CD4-positive, alpha-beta T cell treated with Interleukin-4 for 1 hour (primary cell): ENCODE data around the gene ADARB2.

Experiments
- DNase-seq, 2 donors: peaks; one replicate each; pipeline ENCODE4 v3.0.0-alpha.2; 2020 to 2022

ADARB2 gene

GRCh38 chr10:1376384-1376945 is 360.9 kb downstream of the ADARB2 start:
- DNase-seq, result no peak

GRCh38 chr10:1375346-1376170 is 361.8 kb downstream of the ADARB2 start:
- DNase-seq, result no peak

GRCh38 chr10:1374511-1375345 is 362.6 kb downstream of the ADARB2 start:
- no peak for DNase-seq

GRCh38 chr10:1373287-1373686 is 364.0 kb downstream of the ADARB2 start:
- DNase-seq, result no peak

GRCh38 chr10:1372212-1372611 is 365.1 kb downstream of the ADARB2 start:
- DNase-seq, result no peak

- DNase-seq, result no peak
These were observed 367.0 kb downstream of the ADARB2 start for GRCh38 chr10:1370298-1370697.

GRCh38 chr10:1369665-1370064 is 367.7 kb downstream of the ADARB2 start:
- DNase-seq, result no peak

GRCh38 chr10:1369197-1369596 is 368.1 kb downstream of the ADARB2 start:
- DNase-seq, result no peak

GRCh38 chr10:1368842-1369171 is 368.5 kb downstream of the ADARB2 start:
- DNase-seq, result peak in 1 of 2 donors; percentile 13

- DNase-seq, result no peak
These were observed 369.1 kb downstream of the ADARB2 start for GRCh38 chr10:1367938-1368841.

GRCh38 chr10:1366811-1367425 is 370.4 kb downstream of the ADARB2 start:
- no peak for DNase-seq

GRCh38 chr10:1366322-1366691 is 371.0 kb downstream of the ADARB2 start:
- no peak for DNase-seq

GRCh38 chr10:1365540-1366321 is 371.6 kb downstream of the ADARB2 start:
- DNase-seq, result no peak

- DNase-seq, result no peak
These were observed 373.0 kb downstream of the ADARB2 start for GRCh38 chr10:1364151-1364910.

- no peak for DNase-seq
These were observed 373.7 kb downstream of the ADARB2 start for GRCh38 chr10:1363446-1364121.

GRCh38 chr10:1362589-1363445 is 374.5 kb downstream of the ADARB2 start:
- DNase-seq, result no peak

- no peak for DNase-seq
These were observed 375.8 kb downstream of the ADARB2 start for GRCh38 chr10:1361411-1362105.

- no peak for DNase-seq
These were observed 376.7 kb downstream of the ADARB2 start for GRCh38 chr10:1360558-1361164.
